Calu3 (cell line): ENCODE results near the gene PYGO2. TPM values are rescaled to one million over a fixed set of nuclear protein-coding genes. Genes with fewer than 3 reads are reported as not detected.

ENCODE experiments used
- BruUV-seq: library from RNA; stranded (reverse); fragments of 400-500 nt; replicated peaks from 2 replicates; lab custom pipeline; 2021; lab: Mats Ljungman, UMichigan
- CTCF ChIA-PET: fragments of 300-600 bp; sonication (Branson Sonifier 250); formaldehyde crosslinking; loops from one replicate; lab custom pipeline; 2022; ENCODE audit warnings: antibody characterized with exemption; lab: Charles Lee
- DNase-seq: peaks from one replicate; pipeline ENCODE4 v3.0.0; 2022
- H3K27ac Mint-ChIP-seq: one replicate; pipeline ENCODE4 v1.8.0; 2022; ENCODE audit warnings: mixed read lengths; ENCODE audit not compliant: unreplicated experiment
- H3K27me3 Mint-ChIP-seq: one replicate; pipeline ENCODE4 v1.8.0; 2022; ENCODE audit warnings: mixed read lengths; ENCODE audit not compliant: unreplicated experiment
- H3K36me3 Mint-ChIP-seq: one replicate; pipeline ENCODE4 v1.8.0; 2022; ENCODE audit warnings: mild to moderate bottlenecking, moderate library complexity, mixed read lengths; ENCODE audit not compliant: insufficient read depth, unreplicated experiment
- H3K4me1 Mint-ChIP-seq: one replicate; pipeline ENCODE4 v1.8.0; 2022; ENCODE audit warnings: mild to moderate bottlenecking, low read depth, mixed read lengths; ENCODE audit not compliant: unreplicated experiment
- H3K4me3 Mint-ChIP-seq: one replicate; pipeline ENCODE4 v1.8.0; 2022; ENCODE audit warnings: mild to moderate bottlenecking, low read depth, moderate library complexity, mixed read lengths; ENCODE audit not compliant: unreplicated experiment
- H3K9me3 Mint-ChIP-seq: one replicate; pipeline ENCODE4 v1.8.0; 2022; ENCODE audit warnings: low read depth, mixed read lengths; ENCODE audit not compliant: unreplicated experiment
- intact Hi-C: fragments of 100-400 bp; cut with micrococcal nuclease; formaldehyde crosslinking; loops from one replicate; pipeline ENCODE4 v1.10.0; 2022; ENCODE audit not compliant: unreplicated experiment
- total RNA-seq: library from RNA; stranded (reverse); gene quantifications from 2 replicates; pipeline ENCODE4 v1.2.3, GENCODE V29; 2022
- TF ChIP-seq, protein P1 (sequence below): fragments of 200-600 bp; IDR thresholded peaks from one replicate; pipeline ENCODE4 v1.8.0; 2022; ENCODE audit warnings: antibody characterized with exemption; ENCODE audit not compliant: unreplicated experiment

The PYGO2 gene
- total RNA-seq, 1 experiment from 2014 or later: 45.6 TPM

DNA sequence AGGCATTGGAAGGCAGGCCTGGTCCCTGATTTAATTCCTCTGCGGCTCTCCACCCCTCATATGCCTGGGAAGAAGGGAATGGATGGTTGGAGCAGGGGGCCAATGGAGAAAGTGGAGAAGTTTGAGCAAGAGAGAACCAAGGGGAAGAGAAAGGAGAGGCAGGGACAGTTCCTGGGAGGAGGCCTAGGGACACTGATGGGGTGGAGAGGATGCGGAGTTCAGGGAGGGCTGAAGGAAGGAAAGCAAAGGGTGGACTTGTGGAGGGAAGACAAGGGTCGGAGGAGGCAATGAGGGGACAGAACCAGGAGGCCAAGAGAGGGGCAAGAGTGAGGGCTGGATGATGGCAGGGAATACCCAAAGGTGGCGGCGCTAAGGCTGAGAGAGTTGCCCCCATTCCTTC is 48.2 kb upstream of the PYGO2 start:
- CTCF ChIA-PET: interaction anchor here (0.7 to 0.8 kb wide), 2 partner anchors 9 kb away, joined by 3 read pairs; no protein-coding TSS in a partner anchor
- intact Hi-C loops: loop anchor here (10.0 kb wide), 1 partner anchor 45 kb away; the partner anchor contains the start of gene ADAM15
- H3K4me3 Mint-ChIP-seq: no peak overlapping the region
- no TSS peak for BruUV-seq
- H3K27ac Mint-ChIP-seq: no peak overlapping the region
- TF ChIP-seq, protein P1, sequence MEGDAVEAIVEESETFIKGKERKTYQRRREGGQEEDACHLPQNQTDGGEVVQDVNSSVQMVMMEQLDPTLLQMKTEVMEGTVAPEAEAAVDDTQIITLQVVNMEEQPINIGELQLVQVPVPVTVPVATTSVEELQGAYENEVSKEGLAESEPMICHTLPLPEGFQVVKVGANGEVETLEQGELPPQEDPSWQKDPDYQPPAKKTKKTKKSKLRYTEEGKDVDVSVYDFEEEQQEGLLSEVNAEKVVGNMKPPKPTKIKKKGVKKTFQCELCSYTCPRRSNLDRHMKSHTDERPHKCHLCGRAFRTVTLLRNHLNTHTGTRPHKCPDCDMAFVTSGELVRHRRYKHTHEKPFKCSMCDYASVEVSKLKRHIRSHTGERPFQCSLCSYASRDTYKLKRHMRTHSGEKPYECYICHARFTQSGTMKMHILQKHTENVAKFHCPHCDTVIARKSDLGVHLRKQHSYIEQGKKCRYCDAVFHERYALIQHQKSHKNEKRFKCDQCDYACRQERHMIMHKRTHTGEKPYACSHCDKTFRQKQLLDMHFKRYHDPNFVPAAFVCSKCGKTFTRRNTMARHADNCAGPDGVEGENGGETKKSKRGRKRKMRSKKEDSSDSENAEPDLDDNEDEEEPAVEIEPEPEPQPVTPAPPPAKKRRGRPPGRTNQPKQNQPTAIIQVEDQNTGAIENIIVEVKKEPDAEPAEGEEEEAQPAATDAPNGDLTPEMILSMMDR: no peak
- H3K4me1 Mint-ChIP-seq: peaks cover 35% of the 10 kb centered on the region
- peaks cover 6% of the 10 kb centered on the region for H3K36me3 Mint-ChIP-seq
- no peaks in the 10 kb centered on the region for H3K9me3 Mint-ChIP-seq
- no peak for DNase-seq
- no peaks in the 10 kb centered on the region for H3K27me3 Mint-ChIP-seq

DNA sequence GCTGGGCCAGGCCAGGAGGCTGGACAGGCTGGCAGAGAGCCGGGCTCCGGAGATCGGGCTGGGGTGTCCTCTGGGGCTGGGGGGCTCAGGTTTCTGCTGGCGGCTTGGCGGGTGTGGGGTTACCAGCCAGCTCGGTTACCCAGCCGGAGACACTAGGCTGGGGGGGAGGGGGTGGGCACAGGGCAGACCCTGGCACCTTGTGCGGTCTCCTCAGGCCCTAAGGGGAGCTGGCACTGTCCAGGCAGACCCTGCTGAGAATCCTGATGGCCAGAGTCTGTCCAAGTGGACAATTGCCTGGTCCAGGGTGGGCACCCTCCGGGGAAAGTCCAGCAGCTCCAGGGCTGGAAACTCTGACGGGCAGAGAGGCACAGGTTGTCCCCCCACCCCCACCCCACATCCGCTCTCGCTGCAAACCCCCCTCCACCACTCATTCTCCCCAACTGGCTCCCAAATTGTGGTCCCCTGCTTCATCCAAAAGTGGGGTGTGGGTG is 47.7 kb upstream of the PYGO2 start:
- Mint-ChIP-seq H3K4me3 (no peak overlapping the region), H3K9me3 (no peaks in the 10 kb centered on the region), H3K27me3 (no peaks in the 10 kb centered on the region), H3K4me1 (peaks cover 39% of the 10 kb centered on the region), H3K36me3 (peaks cover 11% of the 10 kb centered on the region), H3K27ac (no peak overlapping the region)
- CTCF ChIA-PET: no interaction called here
- DNase-seq: no peak
- no TSS peak for BruUV-seq
- intact Hi-C loops: loop anchor here (10.0 kb wide), 1 partner anchor 46 kb away; the partner anchor contains the start of gene ADAM15
- TF ChIP-seq, protein P1: no peak

DNA sequence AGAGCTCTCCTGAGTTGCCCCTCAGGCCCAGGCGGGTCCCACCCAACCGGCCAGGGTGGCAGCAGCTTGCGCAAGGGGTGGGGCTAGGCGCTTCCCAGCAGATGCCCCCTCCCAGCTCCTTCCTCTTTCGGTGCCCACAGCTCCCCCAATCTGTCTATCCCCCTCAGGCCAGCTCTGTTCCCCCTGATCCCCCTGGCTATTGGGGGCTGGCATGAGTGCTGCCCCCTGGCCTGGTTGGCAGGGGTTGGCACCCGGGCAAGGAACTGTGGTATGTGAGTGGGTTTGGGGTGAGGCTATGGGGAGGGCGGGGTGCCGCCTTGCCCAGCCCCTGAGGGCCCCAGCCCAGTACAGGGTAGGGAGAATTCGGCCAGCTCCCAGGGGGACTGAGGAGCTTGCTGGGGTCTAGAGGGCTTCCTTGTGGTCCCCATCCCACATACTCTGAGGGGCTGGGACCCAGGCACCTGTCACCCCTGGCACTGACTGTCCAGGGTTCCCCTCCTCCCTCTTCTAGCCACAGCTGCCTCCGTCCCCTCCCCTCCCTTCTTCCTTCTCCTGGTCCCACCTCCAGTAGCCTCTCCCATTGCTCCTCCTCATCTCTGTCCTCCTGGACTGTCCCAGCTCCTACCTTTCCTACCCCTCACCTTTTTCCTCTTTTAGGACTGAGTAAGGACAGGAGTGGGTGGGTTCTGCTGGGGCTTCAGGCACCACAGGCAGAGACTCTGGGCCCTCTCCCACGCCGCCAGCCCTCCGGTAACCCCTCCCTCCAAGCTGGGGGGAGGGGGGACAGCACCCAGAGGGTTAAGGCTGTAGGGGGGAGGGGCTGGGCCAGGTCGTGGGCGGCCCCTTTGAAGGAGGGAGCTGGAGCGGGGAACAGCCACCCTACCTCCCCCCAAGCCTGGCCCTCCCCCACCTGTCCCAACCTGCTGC is 46.7 kb upstream of the PYGO2 start:
- H3K4me3 Mint-ChIP-seq: no peak overlapping the region

DNA sequence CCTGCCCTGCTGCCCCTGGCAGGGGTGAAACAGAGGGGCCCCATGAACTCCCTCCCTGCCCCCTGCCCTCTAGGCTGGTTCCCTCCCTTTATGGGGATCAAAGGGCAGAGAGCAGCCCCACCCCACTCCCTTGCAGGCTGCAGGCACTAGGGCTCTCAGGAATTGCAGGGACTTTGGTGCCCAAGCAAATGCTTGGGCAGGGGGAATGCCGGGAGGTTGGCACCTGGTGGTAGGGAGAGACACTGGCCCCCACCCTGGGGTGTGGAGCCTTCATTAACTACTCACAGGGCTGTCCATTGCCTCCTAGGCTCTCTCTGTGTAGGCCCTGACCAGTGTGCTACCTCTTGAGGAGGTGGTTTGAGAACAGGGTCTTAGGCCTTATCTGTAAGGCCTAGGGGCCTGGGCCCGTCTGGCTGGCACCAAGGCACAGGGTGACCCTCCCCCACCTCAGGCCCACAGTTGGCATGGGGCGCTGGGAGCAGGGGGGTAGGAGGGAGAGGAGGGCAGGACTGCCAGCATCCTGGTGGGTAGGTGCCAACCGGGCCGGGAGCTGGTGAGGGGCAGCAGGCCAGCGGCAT is 45.8 kb upstream of the PYGO2 start:
- Mint-ChIP-seq H3K4me3 (no peak overlapping the region), H3K9me3 (no peaks in the 10 kb centered on the region), H3K27ac (no peak overlapping the region), H3K36me3 (peaks cover 24% of the 10 kb centered on the region), H3K27me3 (no peaks in the 10 kb centered on the region), H3K4me1 (peaks cover 34% of the 10 kb centered on the region)
- DNase-seq: no peak
- no TSS peak for BruUV-seq
- TF ChIP-seq, protein P1: no peak
- CTCF ChIA-PET: interaction anchor here (1.0 to 2.6 kb wide), 2 partner anchors 10 to 11 kb away, joined by 3 to 11 read pairs; no protein-coding TSS in a partner anchor
- intact Hi-C loops: loop anchor here (10.0 kb wide), 1 partner anchor 47 kb away; the partner anchor contains the start of gene ADAM15

More for the DNA sequence above, 46.7 kb upstream of the PYGO2 start:
- CTCF ChIA-PET: interaction anchor here (2.6 kb wide), 1 partner anchor 9 kb away, joined by 11 read pairs; no protein-coding TSS in a partner anchor
- H3K36me3 Mint-ChIP-seq: peaks cover 21% of the 10 kb centered on the region
- H3K9me3 Mint-ChIP-seq: no peaks in the 10 kb centered on the region
- intact Hi-C loops: loop anchor here (10.0 kb wide), 1 partner anchor 47 kb away; the partner anchor contains the start of gene ADAM15
- H3K4me1 Mint-ChIP-seq: peaks cover 41% of the 10 kb centered on the region
- H3K27ac Mint-ChIP-seq: no peak overlapping the region
- BruUV-seq: no TSS peak
- no peaks in the 10 kb centered on the region for H3K27me3 Mint-ChIP-seq
- DNase-seq: no peak
- TF ChIP-seq, protein P1: no peak
